B cell (primary cell): ENCODE measurements around the gene ARHGEF19. TPM values are rescaled to one million over a fixed set of nuclear protein-coding genes. Genes with fewer than 3 reads are reported as not detected.

Experiments used
- ATAC-seq: fragments of 200-7000 bp; cut with Tn5 transposase; one replicate; pipeline ENCODE4 v1.10.0; 2021; ENCODE audit warnings: low read depth, mild to moderate bottlenecking, moderate number of reproducible peaks, moderate library complexity
- CTCF ChIA-PET: fragments of 350-600 bp; sonication (Branson Sonifier 250); formaldehyde crosslinking; loops from one replicate; lab custom pipeline; 2021; ENCODE audit warnings: antibody characterized with exemption, inconsistent platforms; lab: Charles Lee
- POLR2A ChIA-PET: fragments of 350-600 bp; sonication (Branson Sonifier 250); formaldehyde crosslinking; loops from one replicate; lab custom pipeline; 2021; ENCODE audit warnings: antibody characterized with exemption; lab: Charles Lee
- DNase-seq: peaks from one replicate; pipeline ENCODE4 v3.0.0; 2013
- H2AFZ ChIP-seq: 2 replicates; pipeline ENCODE4 v1.6.1; 2012; ENCODE audit warnings: mild to moderate bottlenecking, low read depth, low read length; ENCODE audit not compliant: insufficient read depth, poor library complexity, severe bottlenecking
- H3K27ac ChIP-seq, 2 donors: 1 replicate in 1 of 2; 2 replicates in 1 of 2; pipeline ENCODE4 v1.5.1; 2012 to 2013; ENCODE audit warnings: low read length in 2 of 2, mild to moderate bottlenecking in 2 of 2, moderate library complexity in 1 of 2
- H3K27me3 ChIP-seq, 4 experiments: fragments of 200-600 bp in 1 of 4; sonication (generic) in 1 of 4; replicated peaks in 1 of 4; 1 replicate in 2 of 4; 2 replicates in 2 of 4; pipeline versions ENCODE4 v1.6.1 to v1.7.0; 2013 to 2016; ENCODE audit warnings: low read length in 3 of 4, mild to moderate bottlenecking in 2 of 4, mixed read lengths in 1 of 4, moderate library complexity in 1 of 4; ENCODE audit not compliant: insufficient read depth in 4 of 4, control insufficient read depth in 3 of 4; ENCODE audit errors: control extremely low read depth in 1 of 4
- H3K36me3 ChIP-seq, 2 experiments: replicated peaks in 1 of 2; 1 replicate in 1 of 2; 2 replicates in 1 of 2; pipeline versions ENCODE4 v1.6.1 to v1.7.1; 2013; ENCODE audit warnings: low read length in 1 of 2; ENCODE audit not compliant: insufficient read depth in 2 of 2, control insufficient read depth in 1 of 2; ENCODE audit errors: control extremely low read depth in 1 of 2, extremely low read depth in 1 of 2
- H3K4me1 ChIP-seq, 2 donors: fragments of 200-600 bp in 1 of 2; sonication (generic) in 1 of 2; 1 replicate in 1 of 2; 2 replicates in 1 of 2; pipeline versions ENCODE4 v1.5.1 to v1.6.1; 2013 to 2017; ENCODE audit warnings: low read length in 2 of 2; ENCODE audit not compliant: control insufficient read depth in 2 of 2, insufficient read depth in 2 of 2
- H3K4me2 ChIP-seq: replicated peaks from 2 replicates; pipeline ENCODE3; 2012; ENCODE audit warnings: mild to moderate bottlenecking, low read depth, low read length; ENCODE audit not compliant: poor library complexity, severe bottlenecking
- H3K4me3 ChIP-seq, 5 experiments: fragments of 200-600 bp in 1 of 5; sonication (generic) in 1 of 5; 1 replicate in 3 of 5; 2 replicates in 2 of 5; pipeline versions ENCODE4 v1.5.1 to v1.7.0; 2011 to 2016; ENCODE audit warnings: low read length in 4 of 5, mild to moderate bottlenecking in 4 of 5, low read depth in 2 of 5, control low read depth in 1 of 5, moderate library complexity in 1 of 5; ENCODE audit not compliant: insufficient read depth in 1 of 5; ENCODE audit errors: control extremely low read depth in 1 of 5, extremely low read depth in 1 of 5
- H3K79me2 ChIP-seq: fragments of 200-600 bp; sonication (generic); one replicate; pipeline ENCODE4 v1.6.0; 2016; ENCODE audit warnings: low read length; ENCODE audit not compliant: control insufficient read depth, insufficient read depth
- H3K9ac ChIP-seq: fragments of 200-600 bp; sonication (generic); 2 replicates; pipeline ENCODE4 v1.6.1; 2017; ENCODE audit warnings: mild to moderate bottlenecking, low read length, moderate library complexity
- H3K9me3 ChIP-seq, 3 donors: one replicate each; pipeline versions ENCODE4 v1.6.1 to v1.7.1; 2013; ENCODE audit warnings: low read length in 2 of 3; ENCODE audit not compliant: control insufficient read depth in 2 of 3, insufficient read depth in 1 of 3; ENCODE audit errors: control extremely low read depth in 1 of 3
- H4K20me1 ChIP-seq: 2 replicates; pipeline ENCODE4 v1.6.0; 2012; ENCODE audit warnings: mild to moderate bottlenecking, low read length; ENCODE audit not compliant: insufficient read depth, control insufficient read depth, poor library complexity, severe bottlenecking
- H3K27ac Mint-ChIP-seq: one replicate; pipeline ENCODE4 v1.8.0; 2021; ENCODE audit warnings: mixed read lengths
- H3K27me3 Mint-ChIP-seq: one replicate; pipeline ENCODE4 v1.8.0; 2021; ENCODE audit warnings: mixed read lengths
- H3K4me1 Mint-ChIP-seq: one replicate; pipeline ENCODE4 v1.8.0; 2021; ENCODE audit warnings: mixed read lengths
- H3K4me3 Mint-ChIP-seq: one replicate; pipeline ENCODE4 v1.8.0; 2021; ENCODE audit warnings: mixed read lengths
- H3K9me3 Mint-ChIP-seq: one replicate; pipeline ENCODE4 v1.8.0; 2022; ENCODE audit warnings: mixed read lengths; ENCODE audit not compliant: insufficient read depth
- CTCF ChIP-seq: fragments of 200-600 bp; IDR thresholded peaks from one replicate; pipeline ENCODE4 v1.8.0; 2022; ENCODE audit warnings: antibody characterized with exemption, mild to moderate bottlenecking
- EZH2 ChIP-seq: IDR thresholded peaks from 2 replicates; pipeline ENCODE4 v1.6.1; 2012; ENCODE audit warnings: borderline replicate concordance, low read depth, mild to moderate bottlenecking, moderate library complexity, low read length; ENCODE audit not compliant: insufficient read depth, poor library complexity, severe bottlenecking
- WGBS: methylation state at CpG from one replicate; pipeline ENCODE4 v1.1.5; 2013; ENCODE audit warnings: missing lambda C conversion rate; ENCODE audit not compliant: insufficient coverage; 5-methylcytosine and 5-hydroxymethylcytosine counted together
- intact Hi-C: fragments of 100-400 bp; cut with micrococcal nuclease; formaldehyde crosslinking; loops from one replicate; pipeline ENCODE4 v1.10.0; 2022
- polyA plus RNA-seq: library from polyadenylated mRNA; depleted of rRNA; stranded (reverse); fragments of >200 nt; gene quantifications from 2 replicates; pipeline ENCODE4 v1.2.3, GENCODE V29; 2012
- total RNA-seq, 2 donors: library from RNA; stranded (reverse); fragments of 120-200 nt in 1 of 2; gene quantifications; 1 replicate in 1 of 2; 2 replicates in 1 of 2; pipeline versions ENCODE4 v1.2.3 to v1.2.4, GENCODE V29; 2013 to 2022

Gene ARHGEF19
- total and polyA plus RNA-seq, 2 donors (not counting 1 experiment from before 2014, with no cell fraction given) = 13.9 to 20.9 TPM

- ATAC-seq (no peak), DNase-seq (no peak)
- H3K9me3 ChIP-seq = no peaks in the 10 kb centered on the region
- intact Hi-C loops = no loop called here
- 95% methylated on average over 13 of the region's 19 CpGs for WGBS
- H3K79me2 ChIP-seq = no peaks in the 10 kb centered on the region
- no peaks in the 10 kb centered on the region for H3K4me1 ChIP-seq
- Mint-ChIP-seq H3K4me1 (no peaks in the 10 kb centered on the region), H3K27ac (no peak overlapping the region), H3K27me3 (peaks cover 39% of the 10 kb centered on the region), H3K4me3 (no peak overlapping the region), H3K9me3 (no peaks in the 10 kb centered on the region)
- no peaks in the 10 kb centered on the region for H3K36me3 ChIP-seq
- peaks cover 0 to 26% (median 2%) of the 10 kb centered on the region in 4 experiments for H3K27me3 ChIP-seq
- no peak overlapping the region for H3K27ac ChIP-seq
- ChIA-PET CTCF (interaction anchor here (0.7 kb wide), 1 partner anchor 96 kb away, joined by 3 read pairs; no protein-coding TSS in a partner anchor), POLR2A (no interaction called here)
- H3K9ac ChIP-seq = no peak overlapping the region
- TF ChIP-seq CTCF (no peak), EZH2 (no peak)
- no peaks in the 10 kb centered on the region for H4K20me1 ChIP-seq
- H3K4me2 ChIP-seq = no peak overlapping the region
- no peak overlapping the region for H2AFZ ChIP-seq
- no peak overlapping the region for H3K4me3 ChIP-seq
Measured at GRCh38 chr1:16178596-16179497, 33.6 kb downstream of the ARHGEF19 start.

- Histone ChIP-seq H2AFZ (no peak overlapping the region), H4K20me1 (no peaks in the 10 kb centered on the region), H3K36me3 (no peaks in the 10 kb centered on the region), H3K4me3 (no peak overlapping the region), H3K27ac (no peak overlapping the region), H3K27me3 (peaks cover 0 to 34% (median 3%) of the 10 kb centered on the region in 4 experiments), H3K79me2 (no peaks in the 10 kb centered on the region), H3K4me2 (no peak overlapping the region), H3K9me3 (no peaks in the 10 kb centered on the region), H3K4me1 (no peaks in the 10 kb centered on the region), H3K9ac (no peak overlapping the region)
- DNase-seq (no peak), ATAC-seq (no peak)
- H3K4me3 Mint-ChIP-seq = no peak overlapping the region
- H3K4me1 Mint-ChIP-seq = no peaks in the 10 kb centered on the region
- intact Hi-C loops = no loop called here
- ChIA-PET CTCF (no interaction called here), POLR2A (no interaction called here)
- no peaks in the 10 kb centered on the region for H3K9me3 Mint-ChIP-seq
- H3K27me3 Mint-ChIP-seq = peaks cover 35% of the 10 kb centered on the region
- WGBS = 90% methylated on average over 3 of the region's 4 CpGs
- H3K27ac Mint-ChIP-seq = no peak overlapping the region
- no peak for TF ChIP-seq EZH2
Measured at GRCh38 chr1:16177306-16177705, 35.1 kb downstream of the ARHGEF19 start.
